GM23338 (cell line): ENCODE results near the gene TNS1. TPM values are rescaled to one million over a fixed set of nuclear protein-coding genes. Genes with fewer than 3 reads are reported as not detected.

Experiments used
- ATAC-seq: fragments of 200-7000 bp; cut with Tn5 transposase; 3 replicates; pipeline ENCODE4 v1.9.1; 2020
- DNase-seq: peaks from one replicate; pipeline ENCODE4 v3.0.0-alpha.2; 2015; ENCODE audit warnings: low spot score
- H2AFZ ChIP-seq: fragments of 200-600 bp; sonication (generic); 2 replicates; pipeline ENCODE4 v1.8.0; 2016; ENCODE audit warnings: antibody characterized with exemption, mild to moderate bottlenecking, moderate library complexity
- H3F3A ChIP-seq: fragments of 200-600 bp; sonication (generic); replicated peaks from 2 replicates; pipeline ENCODE4 v1.8.0; 2017; ENCODE audit warnings: antibody characterized with exemption, mixed run types, low read depth
- H3K27ac ChIP-seq: fragments of 200-600 bp; sonication (generic); 2 replicates; pipeline ENCODE4 v1.6.1; 2016; ENCODE audit warnings: low read depth
- H3K27me3 ChIP-seq: fragments of 200-600 bp; sonication (generic); 2 replicates; pipeline ENCODE4 v1.8.0; 2016; ENCODE audit warnings: mild to moderate bottlenecking, mixed run types, moderate library complexity; ENCODE audit not compliant: insufficient read depth
- H3K36me3 ChIP-seq: fragments of 200-600 bp; sonication (generic); 2 replicates; pipeline ENCODE4 v1.8.0; 2016; ENCODE audit warnings: mild to moderate bottlenecking; ENCODE audit not compliant: insufficient read depth
- H3K4me1 ChIP-seq: fragments of 200-600 bp; sonication (generic); 2 replicates; pipeline ENCODE4 v1.8.0; 2016; ENCODE audit warnings: mild to moderate bottlenecking, moderate library complexity; ENCODE audit not compliant: insufficient read depth
- H3K4me2 ChIP-seq: fragments of 200-600 bp; sonication (generic); 2 replicates; pipeline ENCODE4 v1.7.1; 2017; ENCODE audit warnings: mixed run types
- H3K4me3 ChIP-seq: fragments of 200-600 bp; sonication (generic); 2 replicates; pipeline ENCODE4 v1.6.1; 2016; ENCODE audit warnings: mixed run types
- H3K79me2 ChIP-seq: fragments of 200-600 bp; sonication (generic); replicated peaks from 2 replicates; pipeline ENCODE4 v1.8.0; 2017; ENCODE audit warnings: mild to moderate bottlenecking; ENCODE audit not compliant: insufficient read depth
- H3K9me2 ChIP-seq: fragments of 200-600 bp; sonication (generic); 2 replicates; pipeline ENCODE4 v1.8.0; 2017; ENCODE audit not compliant: insufficient read depth
- H4K20me1 ChIP-seq: fragments of 200-600 bp; sonication (generic); replicated peaks from 2 replicates; pipeline ENCODE4 v1.8.0; 2017; ENCODE audit warnings: mild to moderate bottlenecking; ENCODE audit not compliant: insufficient read depth
- H3K27ac Mint-ChIP-seq: 2 replicates; pipeline ENCODE4 v1.8.0; 2020; ENCODE audit warnings: inconsistent platforms, mild to moderate bottlenecking, moderate library complexity, mixed read lengths
- H3K27me3 Mint-ChIP-seq: 3 replicates; pipeline ENCODE4 v1.8.0; 2022; ENCODE audit warnings: low read depth, mild to moderate bottlenecking, moderate library complexity, mixed read lengths, inconsistent platforms; ENCODE audit not compliant: insufficient read depth, poor library complexity
- H3K36me3 Mint-ChIP-seq: 3 replicates; pipeline ENCODE4 v1.8.0; 2021; ENCODE audit warnings: low read depth, mild to moderate bottlenecking, inconsistent platforms, moderate library complexity, mixed read lengths
- H3K4me1 Mint-ChIP-seq: 3 replicates; pipeline ENCODE4 v1.8.0; 2020; ENCODE audit warnings: mild to moderate bottlenecking, inconsistent platforms, mixed read lengths
- H3K4me3 Mint-ChIP-seq: 3 replicates; pipeline ENCODE4 v1.8.0; 2021; ENCODE audit warnings: moderate library complexity, mild to moderate bottlenecking, inconsistent platforms, mixed read lengths
- H3K9me3 Mint-ChIP-seq: 3 replicates; pipeline ENCODE4 v1.8.0; 2020; ENCODE audit warnings: moderate library complexity, mild to moderate bottlenecking, inconsistent platforms, mixed read lengths
- CREB1 ChIP-seq: fragments of 250-450 bp; sonication (Bioruptor Pico); IDR thresholded peaks from 2 replicates; pipeline ENCODE4 v1.5.0; 2020; ENCODE audit warnings: low read depth, mild to moderate bottlenecking, moderate library complexity
- EZH2 ChIP-seq: fragments of 200-600 bp; sonication (generic); IDR thresholded peaks from one replicate; pipeline ENCODE4 v1.8.0; 2017; ENCODE audit warnings: antibody characterized with exemption, mild to moderate bottlenecking, low read depth; ENCODE audit not compliant: unreplicated experiment
- EZH2phosphoT487 ChIP-seq: fragments of 200-600 bp; sonication (generic); IDR thresholded peaks from one replicate; pipeline ENCODE4 v1.8.1; 2018; ENCODE audit warnings: antibody characterized with exemption; ENCODE audit not compliant: unreplicated experiment
- JUNB ChIP-seq: IDR thresholded peaks from one replicate; pipeline ENCODE4 v1.6.1; 2016; ENCODE audit warnings: antibody characterized with exemption; ENCODE audit not compliant: unreplicated experiment
- NANOG ChIP-seq: IDR thresholded peaks from 2 replicates; pipeline ENCODE4 v1.6.1; 2016; ENCODE audit warnings: antibody characterized with exemption, borderline replicate concordance
- POLR2AphosphoS5 ChIP-seq: IDR thresholded peaks from 2 replicates; pipeline ENCODE4 v1.6.1; 2016; ENCODE audit warnings: antibody characterized with exemption, low read depth
- STAT1 ChIP-seq: IDR thresholded peaks from one replicate; pipeline ENCODE4 v1.6.1; 2016; ENCODE audit warnings: antibody characterized with exemption; ENCODE audit not compliant: unreplicated experiment
- ZNF114 ChIP-seq: fragments of 250-450 bp; sonication (Bioruptor Pico); IDR thresholded peaks from 2 replicates; pipeline ENCODE4 v1.5.0; 2020; ENCODE audit warnings: mild to moderate bottlenecking, moderate library complexity
- ZNF331 ChIP-seq: fragments of 250-450 bp; sonication (Bioruptor Pico); IDR thresholded peaks from 2 replicates; pipeline ENCODE4 v1.5.0; 2020; ENCODE audit warnings: low read depth, mild to moderate bottlenecking, moderate library complexity
- polyA plus RNA-seq: library from polyadenylated mRNA; unstranded; fragments of >200 nt; fragmentation: Nextera tagmentation; extraction: Ambion mirVana; gene quantifications from 2 replicates; pipeline ENCODE4 v1.2.1, GENCODE V29; 2016
- total RNA-seq: library from RNA; depleted of rRNA; stranded (reverse); fragments of >200 nt; shearing (Covaris generic); gene quantifications from 2 replicates; pipeline ENCODE4 v1.2.3, GENCODE V29; 2014
- TF ChIP-seq, protein P1 (sequence below): fragments of 250-450 bp; sonication (Bioruptor Pico); IDR thresholded peaks from 2 replicates; pipeline ENCODE4 v1.5.0; 2020; ENCODE audit warnings: mild to moderate bottlenecking, moderate library complexity
- TF ChIP-seq, protein P2 (sequence below), 2 experiments: fragments of 200-600 bp in 1 of 2; sonication (generic) in 1 of 2; conservative IDR thresholded peaks; 2 replicates each; pipeline versions ENCODE4 v1.5.1 to v1.6.1; 2016 to 2017; ENCODE audit warnings: antibody characterized with exemption in 2 of 2, low read depth in 2 of 2, mild to moderate bottlenecking in 2 of 2, moderate library complexity in 1 of 2
- TF ChIP-seq, protein P3 (sequence below): IDR thresholded peaks from one replicate; pipeline ENCODE4 v1.6.1; 2018; ENCODE audit warnings: antibody characterized with exemption; ENCODE audit not compliant: unreplicated experiment
- TF ChIP-seq, protein P4 (sequence below): IDR thresholded peaks from 2 replicates; pipeline ENCODE4 v1.6.1; 2016; ENCODE audit warnings: antibody characterized with exemption

The TNS1 gene
- total and polyA plus RNA-seq, 2 experiments from 2014 or later, result 2.0 to 7.4 TPM

DNA sequence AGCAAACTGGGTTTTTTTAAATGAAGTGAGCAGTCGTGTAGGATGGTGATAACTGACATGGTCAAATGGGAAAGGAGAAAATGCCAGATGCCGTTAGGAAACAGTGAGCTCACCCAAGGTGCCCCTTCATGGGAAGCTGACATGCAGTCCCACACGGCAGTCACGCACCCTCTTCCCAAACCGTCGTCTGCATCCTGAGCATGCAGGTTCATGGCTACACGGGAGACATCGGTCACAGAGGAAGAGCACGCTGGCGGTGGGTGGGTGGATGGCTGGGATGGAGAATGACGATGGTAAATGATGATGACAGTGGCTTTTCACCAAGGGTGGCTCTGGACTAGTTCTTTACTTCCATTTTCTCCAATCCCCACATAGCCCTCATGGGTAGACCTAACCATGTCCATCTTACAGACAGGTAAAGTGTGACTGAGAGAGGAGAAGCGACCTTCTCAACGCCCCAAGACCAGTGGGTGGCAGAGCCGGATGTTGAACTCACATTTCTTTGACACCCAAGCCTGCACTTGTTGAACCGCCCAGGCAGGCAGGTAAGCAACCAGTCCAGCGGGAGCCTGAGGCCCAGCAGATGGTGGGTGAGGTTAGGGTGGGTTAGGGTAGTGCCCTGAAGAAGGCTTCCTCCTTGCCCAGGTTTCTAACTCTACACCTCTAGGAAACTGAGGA is 44.5 kb downstream of the TNS1 start:
- DNase-seq (no peak), ATAC-seq (no peak)
- peaks cover 3% of the 10 kb centered on the region for H3K27me3 Mint-ChIP-seq
- no peaks in the 10 kb centered on the region for H3K9me3 Mint-ChIP-seq
- H3K4me2 ChIP-seq, result no peak overlapping the region
- no peak overlapping the region for H3K27ac Mint-ChIP-seq
- peaks cover 3% of the 10 kb centered on the region; the same call in 2 of the 3 replicates for H3K4me1 Mint-ChIP-seq
- H3K36me3 ChIP-seq, result no peaks in the 10 kb centered on the region
- H3F3A ChIP-seq, result no peaks in the 10 kb centered on the region
- H3K4me1 ChIP-seq, result no peaks in the 10 kb centered on the region
- H3K4me3 Mint-ChIP-seq, result no peak overlapping the region
- no peaks in the 10 kb centered on the region for H4K20me1 ChIP-seq
- H3K4me3 ChIP-seq, result no peak overlapping the region
- H2AFZ ChIP-seq, result no peak overlapping the region
- H3K27ac ChIP-seq, result no peak overlapping the region
- H3K79me2 ChIP-seq, result no peaks in the 10 kb centered on the region
- TF ChIP-seq JUNB (no peak), NANOG (no peak), EZH2 (no peak), ZNF331 (no peak), STAT1 (no peak), CREB1 (CRISPR knock-in tag) (no peak), EZH2phosphoT487 (no peak), ZNF114 (CRISPR knock-in tag) (no peak), POLR2AphosphoS5 (no peak)
- TF ChIP-seq, protein P1, sequence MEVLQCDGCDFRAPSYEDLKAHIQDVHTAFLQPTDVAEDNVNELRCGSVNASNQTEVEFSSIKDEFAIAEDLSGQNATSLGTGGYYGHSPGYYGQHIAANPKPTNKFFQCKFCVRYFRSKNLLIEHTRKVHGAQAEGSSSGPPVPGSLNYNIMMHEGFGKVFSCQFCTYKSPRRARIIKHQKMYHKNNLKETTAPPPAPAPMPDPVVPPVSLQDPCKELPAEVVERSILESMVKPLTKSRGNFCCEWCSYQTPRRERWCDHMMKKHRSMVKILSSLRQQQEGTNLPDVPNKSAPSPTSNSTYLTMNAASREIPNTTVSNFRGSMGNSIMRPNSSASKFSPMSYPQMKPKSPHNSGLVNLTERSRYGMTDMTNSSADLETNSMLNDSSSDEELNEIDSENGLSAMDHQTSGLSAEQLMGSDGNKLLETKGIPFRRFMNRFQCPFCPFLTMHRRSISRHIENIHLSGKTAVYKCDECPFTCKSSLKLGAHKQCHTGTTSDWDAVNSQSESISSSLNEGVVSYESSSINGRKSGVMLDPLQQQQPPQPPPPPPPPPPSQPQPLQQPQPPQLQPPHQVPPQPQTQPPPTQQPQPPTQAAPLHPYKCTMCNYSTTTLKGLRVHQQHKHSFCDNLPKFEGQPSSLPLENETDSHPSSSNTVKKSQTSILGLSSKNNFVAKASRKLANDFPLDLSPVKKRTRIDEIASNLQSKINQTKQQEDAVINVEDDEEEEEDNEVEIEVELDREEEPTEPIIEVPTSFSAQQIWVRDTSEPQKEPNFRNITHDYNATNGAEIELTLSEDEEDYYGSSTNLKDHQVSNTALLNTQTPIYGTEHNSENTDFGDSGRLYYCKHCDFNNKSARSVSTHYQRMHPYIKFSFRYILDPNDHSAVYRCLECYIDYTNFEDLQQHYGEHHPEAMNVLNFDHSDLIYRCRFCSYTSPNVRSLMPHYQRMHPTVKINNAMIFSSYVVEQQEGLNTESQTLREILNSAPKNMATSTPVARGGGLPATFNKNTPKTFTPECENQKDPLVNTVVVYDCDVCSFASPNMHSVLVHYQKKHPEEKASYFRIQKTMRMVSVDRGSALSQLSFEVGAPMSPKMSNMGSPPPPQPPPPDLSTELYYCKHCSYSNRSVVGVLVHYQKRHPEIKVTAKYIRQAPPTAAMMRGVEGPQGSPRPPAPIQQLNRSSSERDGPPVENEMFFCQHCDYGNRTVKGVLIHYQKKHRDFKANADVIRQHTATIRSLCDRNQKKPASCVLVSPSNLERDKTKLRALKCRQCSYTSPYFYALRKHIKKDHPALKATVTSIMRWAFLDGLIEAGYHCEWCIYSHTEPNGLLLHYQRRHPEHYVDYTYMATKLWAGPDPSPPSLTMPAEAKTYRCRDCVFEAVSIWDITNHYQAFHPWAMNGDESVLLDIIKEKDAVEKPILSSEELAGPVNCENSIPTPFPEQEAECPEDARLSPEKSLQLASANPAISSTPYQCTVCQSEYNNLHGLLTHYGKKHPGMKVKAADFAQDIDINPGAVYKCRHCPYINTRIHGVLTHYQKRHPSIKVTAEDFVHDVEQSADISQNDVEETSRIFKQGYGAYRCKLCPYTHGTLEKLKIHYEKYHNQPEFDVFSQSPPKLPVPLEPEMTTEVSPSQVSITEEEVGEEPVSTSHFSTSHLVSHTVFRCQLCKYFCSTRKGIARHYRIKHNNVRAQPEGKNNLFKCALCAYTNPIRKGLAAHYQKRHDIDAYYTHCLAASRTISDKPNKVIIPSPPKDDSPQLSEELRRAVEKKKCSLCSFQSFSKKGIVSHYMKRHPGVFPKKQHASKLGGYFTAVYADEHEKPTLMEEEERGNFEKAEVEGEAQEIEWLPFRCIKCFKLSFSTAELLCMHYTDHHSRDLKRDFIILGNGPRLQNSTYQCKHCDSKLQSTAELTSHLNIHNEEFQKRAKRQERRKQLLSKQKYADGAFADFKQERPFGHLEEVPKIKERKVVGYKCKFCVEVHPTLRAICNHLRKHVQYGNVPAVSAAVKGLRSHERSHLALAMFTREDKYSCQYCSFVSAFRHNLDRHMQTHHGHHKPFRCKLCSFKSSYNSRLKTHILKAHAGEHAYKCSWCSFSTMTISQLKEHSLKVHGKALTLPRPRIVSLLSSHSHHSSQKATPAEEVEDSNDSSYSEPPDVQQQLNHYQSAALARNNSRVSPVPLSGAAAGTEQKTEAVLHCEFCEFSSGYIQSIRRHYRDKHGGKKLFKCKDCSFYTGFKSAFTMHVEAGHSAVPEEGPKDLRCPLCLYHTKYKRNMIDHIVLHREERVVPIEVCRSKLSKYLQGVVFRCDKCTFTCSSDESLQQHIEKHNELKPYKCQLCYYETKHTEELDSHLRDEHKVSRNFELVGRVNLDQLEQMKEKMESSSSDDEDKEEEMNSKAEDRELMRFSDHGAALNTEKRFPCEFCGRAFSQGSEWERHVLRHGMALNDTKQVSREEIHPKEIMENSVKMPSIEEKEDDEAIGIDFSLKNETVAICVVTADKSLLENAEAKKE (CRISPR knock-in tag), result no peak
- TF ChIP-seq, protein P2, sequence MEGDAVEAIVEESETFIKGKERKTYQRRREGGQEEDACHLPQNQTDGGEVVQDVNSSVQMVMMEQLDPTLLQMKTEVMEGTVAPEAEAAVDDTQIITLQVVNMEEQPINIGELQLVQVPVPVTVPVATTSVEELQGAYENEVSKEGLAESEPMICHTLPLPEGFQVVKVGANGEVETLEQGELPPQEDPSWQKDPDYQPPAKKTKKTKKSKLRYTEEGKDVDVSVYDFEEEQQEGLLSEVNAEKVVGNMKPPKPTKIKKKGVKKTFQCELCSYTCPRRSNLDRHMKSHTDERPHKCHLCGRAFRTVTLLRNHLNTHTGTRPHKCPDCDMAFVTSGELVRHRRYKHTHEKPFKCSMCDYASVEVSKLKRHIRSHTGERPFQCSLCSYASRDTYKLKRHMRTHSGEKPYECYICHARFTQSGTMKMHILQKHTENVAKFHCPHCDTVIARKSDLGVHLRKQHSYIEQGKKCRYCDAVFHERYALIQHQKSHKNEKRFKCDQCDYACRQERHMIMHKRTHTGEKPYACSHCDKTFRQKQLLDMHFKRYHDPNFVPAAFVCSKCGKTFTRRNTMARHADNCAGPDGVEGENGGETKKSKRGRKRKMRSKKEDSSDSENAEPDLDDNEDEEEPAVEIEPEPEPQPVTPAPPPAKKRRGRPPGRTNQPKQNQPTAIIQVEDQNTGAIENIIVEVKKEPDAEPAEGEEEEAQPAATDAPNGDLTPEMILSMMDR (conservative IDR thresholded peaks at IDR 0.05; ENCODE audit: low read depth in 2 of 2), result no peak
- TF ChIP-seq, protein P3, sequence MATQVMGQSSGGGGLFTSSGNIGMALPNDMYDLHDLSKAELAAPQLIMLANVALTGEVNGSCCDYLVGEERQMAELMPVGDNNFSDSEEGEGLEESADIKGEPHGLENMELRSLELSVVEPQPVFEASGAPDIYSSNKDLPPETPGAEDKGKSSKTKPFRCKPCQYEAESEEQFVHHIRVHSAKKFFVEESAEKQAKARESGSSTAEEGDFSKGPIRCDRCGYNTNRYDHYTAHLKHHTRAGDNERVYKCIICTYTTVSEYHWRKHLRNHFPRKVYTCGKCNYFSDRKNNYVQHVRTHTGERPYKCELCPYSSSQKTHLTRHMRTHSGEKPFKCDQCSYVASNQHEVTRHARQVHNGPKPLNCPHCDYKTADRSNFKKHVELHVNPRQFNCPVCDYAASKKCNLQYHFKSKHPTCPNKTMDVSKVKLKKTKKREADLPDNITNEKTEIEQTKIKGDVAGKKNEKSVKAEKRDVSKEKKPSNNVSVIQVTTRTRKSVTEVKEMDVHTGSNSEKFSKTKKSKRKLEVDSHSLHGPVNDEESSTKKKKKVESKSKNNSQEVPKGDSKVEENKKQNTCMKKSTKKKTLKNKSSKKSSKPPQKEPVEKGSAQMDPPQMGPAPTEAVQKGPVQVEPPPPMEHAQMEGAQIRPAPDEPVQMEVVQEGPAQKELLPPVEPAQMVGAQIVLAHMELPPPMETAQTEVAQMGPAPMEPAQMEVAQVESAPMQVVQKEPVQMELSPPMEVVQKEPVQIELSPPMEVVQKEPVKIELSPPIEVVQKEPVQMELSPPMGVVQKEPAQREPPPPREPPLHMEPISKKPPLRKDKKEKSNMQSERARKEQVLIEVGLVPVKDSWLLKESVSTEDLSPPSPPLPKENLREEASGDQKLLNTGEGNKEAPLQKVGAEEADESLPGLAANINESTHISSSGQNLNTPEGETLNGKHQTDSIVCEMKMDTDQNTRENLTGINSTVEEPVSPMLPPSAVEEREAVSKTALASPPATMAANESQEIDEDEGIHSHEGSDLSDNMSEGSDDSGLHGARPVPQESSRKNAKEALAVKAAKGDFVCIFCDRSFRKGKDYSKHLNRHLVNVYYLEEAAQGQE, result no peak
- TF ChIP-seq, protein P4, sequence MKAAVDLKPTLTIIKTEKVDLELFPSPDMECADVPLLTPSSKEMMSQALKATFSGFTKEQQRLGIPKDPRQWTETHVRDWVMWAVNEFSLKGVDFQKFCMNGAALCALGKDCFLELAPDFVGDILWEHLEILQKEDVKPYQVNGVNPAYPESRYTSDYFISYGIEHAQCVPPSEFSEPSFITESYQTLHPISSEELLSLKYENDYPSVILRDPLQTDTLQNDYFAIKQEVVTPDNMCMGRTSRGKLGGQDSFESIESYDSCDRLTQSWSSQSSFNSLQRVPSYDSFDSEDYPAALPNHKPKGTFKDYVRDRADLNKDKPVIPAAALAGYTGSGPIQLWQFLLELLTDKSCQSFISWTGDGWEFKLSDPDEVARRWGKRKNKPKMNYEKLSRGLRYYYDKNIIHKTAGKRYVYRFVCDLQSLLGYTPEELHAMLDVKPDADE, result no peak
- no peaks in the 10 kb centered on the region for H3K36me3 Mint-ChIP-seq
- no peaks in the 10 kb centered on the region for H3K9me2 ChIP-seq
- H3K27me3 ChIP-seq, result no peaks in the 10 kb centered on the region
